Karpas-422 (cell line): ENCODE measurements around the gene SHISA4. TPM values are rescaled to one million over a fixed set of nuclear protein-coding genes. Genes with fewer than 3 reads are reported as not detected.
"Not testable (repeated sequence)": the region's sequence is repeated elsewhere in the genome, so short reads cannot be mapped to it uniquely, and the experiment has no call there.

ENCODE experiments used
- DNase-seq: peaks from one replicate; pipeline ENCODE4 v3.0.0-alpha.2; 2015
- H2AFZ ChIP-seq: fragments of 200-600 bp; sonication (generic); 2 replicates; pipeline ENCODE4 v1.6.1; 2014; ENCODE audit warnings: antibody characterized with exemption, low read length, mixed read lengths
- H3K27ac ChIP-seq: fragments of 200-600 bp; sonication (generic); 2 replicates; pipeline ENCODE4 v1.5.1; 2014; ENCODE audit warnings: mild to moderate bottlenecking, low read length, moderate library complexity
- H3K27me3 ChIP-seq: fragments of 200-600 bp; sonication (generic); 2 replicates; pipeline ENCODE4 v1.6.1; 2014; ENCODE audit warnings: low read length, mixed read lengths
- H3K36me3 ChIP-seq: fragments of 200-600 bp; sonication (generic); 2 replicates; pipeline ENCODE4 v1.6.1; 2014; ENCODE audit warnings: low read length, mixed read lengths; ENCODE audit not compliant: insufficient read depth
- H3K4me1 ChIP-seq: fragments of 200-600 bp; sonication (generic); 2 replicates; pipeline ENCODE4 v1.6.1; 2014; ENCODE audit warnings: mild to moderate bottlenecking, low read length, mixed read lengths
- H3K4me2 ChIP-seq: fragments of 200-600 bp; sonication (generic); 2 replicates; pipeline ENCODE4 v1.6.1; 2014; ENCODE audit warnings: low read length, low read depth, mild to moderate bottlenecking; ENCODE audit not compliant: poor library complexity, severe bottlenecking
- H3K4me3 ChIP-seq: fragments of 200-600 bp; sonication (generic); 2 replicates; pipeline ENCODE4 v1.5.1; 2014; ENCODE audit warnings: mild to moderate bottlenecking, antibody characterized with exemption, low read length, mixed read lengths
- H3K79me2 ChIP-seq: fragments of 200-600 bp; sonication (generic); 2 replicates; pipeline ENCODE4 v1.6.1; 2014; ENCODE audit warnings: mild to moderate bottlenecking, low read length, mixed read lengths
- H3K9ac ChIP-seq: fragments of 200-600 bp; sonication (generic); 2 replicates; pipeline ENCODE4 v1.6.0; 2014; ENCODE audit warnings: low read length
- H3K9me2 ChIP-seq: fragments of 200-600 bp; sonication (generic), shearing (Covaris generic); replicated peaks from 2 replicates; pipeline ENCODE4 v1.6.0; 2014; ENCODE audit warnings: mild to moderate bottlenecking, low read length, moderate library complexity; ENCODE audit not compliant: insufficient read depth
- H3K9me3 ChIP-seq: fragments of 300-700, 200-600 bp; sonication (generic); 2 replicates; pipeline ENCODE4 v1.6.1; 2014; ENCODE audit warnings: low read length, mixed read lengths
- H4K20me1 ChIP-seq: fragments of 200-600 bp; sonication (generic); 2 replicates; pipeline ENCODE4 v1.6.1; 2014; ENCODE audit warnings: mild to moderate bottlenecking, antibody characterized with exemption, low read length, low read depth; ENCODE audit not compliant: insufficient read depth
- total RNA-seq: library from RNA; depleted of rRNA; stranded (reverse); fragments of >200 nt; shearing (Covaris generic); gene quantifications from 2 replicates; pipeline ENCODE4 v1.2.3, GENCODE V29; 2014; ENCODE audit warnings: low replicate concordance

Gene SHISA4
- total RNA-seq, 1 experiment from 2014 or later, result not detected

DNA sequence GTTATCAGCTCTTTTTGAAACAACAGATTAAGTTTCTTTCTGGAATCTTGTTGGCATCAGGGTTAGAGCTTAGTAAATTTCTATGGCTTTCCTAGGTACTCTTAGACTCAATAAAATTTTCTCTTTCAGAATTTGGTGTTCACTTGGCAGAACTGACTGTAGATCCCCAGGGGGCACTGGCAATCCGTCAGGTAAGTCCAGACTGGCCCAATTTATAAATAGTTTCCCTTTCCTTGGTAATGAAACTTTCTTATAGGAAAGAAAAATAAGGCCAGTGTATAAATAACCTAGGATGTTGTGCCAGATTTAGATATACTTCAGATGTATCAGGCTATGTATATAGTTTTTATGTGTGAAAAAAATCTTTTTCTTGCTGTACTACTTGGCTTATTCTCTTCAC is 41.5 kb upstream of the SHISA4 start:
- H3K27ac ChIP-seq, result no peak overlapping the region
- no peak overlapping the region for H3K4me2 ChIP-seq
- H3K27me3 ChIP-seq, result no peaks in the 10 kb centered on the region
- no peaks in the 10 kb centered on the region for H3K9me2 ChIP-seq
- no peak overlapping the region for H3K4me3 ChIP-seq
- peaks cover 49% of the 10 kb centered on the region; the same call in 1 of the 2 replicates for H3K36me3 ChIP-seq
- peaks cover 14% of the 10 kb centered on the region; the same call in 1 of the 2 replicates for H4K20me1 ChIP-seq
- H2AFZ ChIP-seq, result no peak overlapping the region
- peaks cover 25% of the 10 kb centered on the region for H3K4me1 ChIP-seq
- peaks cover 83% of the 10 kb centered on the region for H3K79me2 ChIP-seq
- H3K9me3 ChIP-seq, result no peaks in the 10 kb centered on the region
- no peak for DNase-seq
- no peak overlapping the region for H3K9ac ChIP-seq

DNA sequence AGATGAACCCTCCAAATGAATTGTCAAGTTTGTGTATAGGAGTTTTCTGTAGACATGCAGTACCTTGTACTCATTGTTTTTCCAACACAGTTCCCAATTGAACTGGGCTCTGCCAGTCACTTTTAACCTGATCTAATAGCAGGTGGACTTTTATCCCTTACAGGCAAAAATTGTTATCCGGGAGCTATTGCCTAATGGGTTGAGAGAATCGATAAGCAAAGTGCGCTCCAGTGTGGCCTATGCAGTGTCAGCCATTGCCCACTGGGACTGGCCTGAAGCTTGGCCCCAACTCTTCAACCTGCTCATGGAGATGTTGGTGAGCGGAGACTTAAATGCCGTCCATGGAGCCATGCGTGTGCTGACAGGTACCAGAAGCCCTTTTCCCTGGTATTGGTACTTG is 40.5 kb upstream of the SHISA4 start:
- no peak overlapping the region for H3K4me3 ChIP-seq
- H3K4me1 ChIP-seq, result peaks cover 15% of the 10 kb centered on the region
- H3K9ac ChIP-seq, result no peak overlapping the region
- H3K9me3 ChIP-seq, result no peaks in the 10 kb centered on the region
- H3K27ac ChIP-seq, result no peak overlapping the region
- no peak overlapping the region for H2AFZ ChIP-seq
- H3K9me2 ChIP-seq, result no peaks in the 10 kb centered on the region
- peaks cover 72% of the 10 kb centered on the region for H3K79me2 ChIP-seq
- H3K36me3 ChIP-seq, result peaks cover 53% of the 10 kb centered on the region; the same call in 1 of the 2 replicates
- no peaks in the 10 kb centered on the region for H3K27me3 ChIP-seq
- H3K4me2 ChIP-seq, result no peak overlapping the region
- H4K20me1 ChIP-seq, result peaks cover 4% of the 10 kb centered on the region; the same call in 1 of the 2 replicates
- DNase-seq, result no peak

DNA sequence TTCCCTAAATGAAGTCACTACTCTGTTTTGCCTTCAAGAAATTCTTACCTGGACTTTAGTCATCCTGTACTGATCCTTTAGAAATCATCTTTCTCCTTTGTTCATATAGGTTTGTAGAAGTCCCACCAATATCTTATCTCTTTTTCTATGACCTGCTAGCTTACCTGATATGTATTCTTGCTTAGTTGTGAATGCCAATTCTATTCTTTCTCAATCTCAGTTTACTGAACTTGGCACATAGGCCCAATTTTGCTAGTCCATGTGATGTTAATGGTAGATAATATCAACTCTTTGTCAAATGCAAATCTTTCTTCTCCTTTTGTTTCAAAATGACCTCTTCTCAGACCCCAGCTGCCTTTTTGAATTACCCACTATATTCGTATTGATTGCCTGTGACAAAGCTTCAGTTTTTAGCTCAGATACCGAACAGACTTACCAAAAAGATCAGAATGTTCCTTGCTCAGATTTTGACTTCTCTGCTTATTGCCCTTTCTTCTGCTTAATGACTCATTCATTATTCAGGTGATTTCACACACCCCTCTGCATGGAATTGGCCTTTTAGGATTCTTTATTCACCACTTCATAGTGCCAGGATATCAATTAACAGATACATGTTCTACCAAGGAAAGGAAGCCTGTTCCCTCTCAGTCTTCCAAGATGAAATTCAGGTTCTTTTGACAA is 39.2 kb upstream of the SHISA4 start:
- Histone ChIP-seq H3K79me2 (peaks cover 59% of the 10 kb centered on the region), H4K20me1 (peaks cover 4% of the 10 kb centered on the region; the same call in 1 of the 2 replicates), H3K9ac (no peak overlapping the region), H3K9me3 (no peaks in the 10 kb centered on the region), H3K4me2 (no peak overlapping the region), H3K36me3 (peaks cover 58% of the 10 kb centered on the region; the same call in 1 of the 2 replicates), H3K4me1 (peaks cover 15% of the 10 kb centered on the region), H3K27ac (no peak overlapping the region), H3K27me3 (no peaks in the 10 kb centered on the region), H3K9me2 (no peaks in the 10 kb centered on the region), H3K4me3 (no peak overlapping the region), H2AFZ (no peak overlapping the region)
- DNase-seq, result no peak

DNA sequence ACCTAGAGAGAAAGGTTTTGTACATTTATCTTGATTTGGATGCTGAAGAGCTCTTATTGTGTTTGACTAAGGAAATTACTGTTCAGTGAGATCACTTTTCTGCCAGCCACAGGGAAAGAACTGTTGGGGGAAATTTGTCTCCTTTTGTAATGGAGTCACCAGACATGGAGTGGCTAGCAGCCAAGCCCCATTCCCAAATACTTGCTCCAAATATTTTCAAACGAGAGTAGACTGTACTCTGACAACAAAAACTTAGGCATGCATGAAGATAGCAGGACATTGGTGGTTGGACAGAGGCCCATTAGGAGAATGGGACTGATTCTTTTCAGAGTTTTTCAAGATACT is 38.7 kb upstream of the SHISA4 start:
- peaks cover 4% of the 10 kb centered on the region; the same call in 1 of the 2 replicates for H4K20me1 ChIP-seq
- no peaks in the 10 kb centered on the region for H3K9me2 ChIP-seq
- peaks cover 15% of the 10 kb centered on the region for H3K4me1 ChIP-seq
- H3K4me2 ChIP-seq, result no peak overlapping the region
- no peaks in the 10 kb centered on the region for H3K9me3 ChIP-seq
- H3K36me3 ChIP-seq, result peaks cover 63% of the 10 kb centered on the region; the same call in 1 of the 2 replicates
- no peaks in the 10 kb centered on the region for H3K27me3 ChIP-seq
- DNase-seq, result no peak
- H2AFZ ChIP-seq, result no peak overlapping the region
- H3K79me2 ChIP-seq, result peaks cover 54% of the 10 kb centered on the region
- no peak overlapping the region for H3K27ac ChIP-seq
- H3K9ac ChIP-seq, result no peak overlapping the region
- no peak overlapping the region for H3K4me3 ChIP-seq

DNA sequence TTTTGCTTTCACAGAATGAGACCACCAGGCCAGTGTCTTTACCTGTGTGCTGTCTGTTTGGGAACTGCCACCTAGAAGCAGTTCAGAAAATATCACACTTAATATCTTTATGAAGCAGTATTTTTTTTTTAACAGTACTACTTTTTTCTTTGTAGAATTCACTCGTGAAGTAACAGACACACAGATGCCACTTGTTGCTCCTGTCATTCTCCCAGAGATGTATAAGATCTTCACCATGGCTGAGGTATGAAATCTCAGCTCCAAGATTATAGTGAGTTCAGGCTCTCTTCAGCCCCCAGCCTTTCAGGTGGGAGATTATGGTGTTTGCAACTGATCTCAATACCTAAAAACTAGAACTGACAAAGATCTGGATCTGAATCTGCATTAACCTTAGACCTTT is 36.7 kb upstream of the SHISA4 start:
- H3K9me2 ChIP-seq, result no peaks in the 10 kb centered on the region
- no peak overlapping the region for H3K9ac ChIP-seq
- no peak overlapping the region for H3K27ac ChIP-seq
- H3K27me3 ChIP-seq, result no peaks in the 10 kb centered on the region
- H4K20me1 ChIP-seq, result peaks cover 4% of the 10 kb centered on the region; the same call in 1 of the 2 replicates
- H3K9me3 ChIP-seq, result no peaks in the 10 kb centered on the region
- no peak for DNase-seq
- no peak overlapping the region for H2AFZ ChIP-seq
- H3K4me1 ChIP-seq, result peaks cover 15% of the 10 kb centered on the region
- H3K4me3 ChIP-seq, result no peak overlapping the region
- no peak overlapping the region for H3K4me2 ChIP-seq
- H3K36me3 ChIP-seq, result peaks cover 82% of the 10 kb centered on the region; the same call in 1 of the 2 replicates
- peaks cover 35% of the 10 kb centered on the region for H3K79me2 ChIP-seq

DNA sequence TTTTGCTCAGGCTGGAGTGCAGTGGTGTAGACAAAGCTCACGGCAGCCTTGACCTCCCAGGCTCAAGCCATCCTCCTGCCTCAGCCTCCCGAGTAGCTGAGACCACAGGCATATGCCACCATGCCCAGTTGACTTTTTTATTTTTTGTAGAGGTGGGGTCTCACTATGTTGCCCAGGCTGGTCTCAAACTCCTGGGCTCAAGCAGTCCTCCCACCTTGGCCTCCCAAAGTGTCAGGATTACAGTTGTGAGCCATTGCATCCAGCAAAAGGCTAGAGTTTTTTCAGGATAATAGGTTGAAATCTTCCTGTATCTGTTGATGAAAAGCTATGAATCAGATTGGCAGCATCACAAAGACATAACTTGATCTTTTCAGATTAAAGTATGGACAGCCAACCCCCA is 32.0 kb upstream of the SHISA4 start:
- H3K4me1 ChIP-seq, H3K4me3 ChIP-seq, H3K9ac ChIP-seq, H3K4me2 ChIP-seq, H3K27me3 ChIP-seq, H2AFZ ChIP-seq, DNase-seq, H3K79me2 ChIP-seq, H4K20me1 ChIP-seq, H3K27ac ChIP-seq, H3K9me2 ChIP-seq, H3K9me3 ChIP-seq: not testable (repeated sequence)
- peaks cover 64% of the 10 kb centered on the region for H3K36me3 ChIP-seq

DNA sequence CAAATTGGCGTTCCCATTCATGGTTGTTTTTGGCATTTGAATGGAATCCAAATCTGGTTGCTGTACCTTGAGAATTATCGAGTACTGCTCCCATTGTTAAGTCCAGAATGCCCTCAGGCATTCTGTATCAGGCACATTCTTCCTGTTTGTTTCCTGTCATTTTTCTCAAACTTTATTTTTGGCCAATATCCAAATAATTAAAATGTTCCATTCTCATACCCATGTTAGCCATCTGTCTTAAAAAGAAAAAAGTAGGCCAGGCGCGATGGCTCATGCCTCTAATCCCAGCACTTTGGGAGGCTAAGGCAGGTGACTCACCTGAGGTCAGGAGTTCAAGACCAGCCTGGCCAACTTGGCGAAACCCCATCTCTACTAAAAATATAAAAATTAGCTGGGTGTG is 29.3 kb upstream of the SHISA4 start:
- Histone ChIP-seq H4K20me1 (peaks cover 4% of the 10 kb centered on the region; the same call in 1 of the 2 replicates), H3K27ac (no peak overlapping the region), H2AFZ (no peak overlapping the region), H3K79me2 (peaks cover 7% of the 10 kb centered on the region; the same call in 1 of the 2 replicates), H3K9ac (no peak overlapping the region), H3K27me3 (no peaks in the 10 kb centered on the region), H3K9me2 (no peaks in the 10 kb centered on the region), H3K4me2 (no peak overlapping the region), H3K4me1 (no peaks in the 10 kb centered on the region), H3K36me3 (peaks cover 59% of the 10 kb centered on the region), H3K4me3 (no peak overlapping the region), H3K9me3 (no peaks in the 10 kb centered on the region)
- no peak for DNase-seq

DNA sequence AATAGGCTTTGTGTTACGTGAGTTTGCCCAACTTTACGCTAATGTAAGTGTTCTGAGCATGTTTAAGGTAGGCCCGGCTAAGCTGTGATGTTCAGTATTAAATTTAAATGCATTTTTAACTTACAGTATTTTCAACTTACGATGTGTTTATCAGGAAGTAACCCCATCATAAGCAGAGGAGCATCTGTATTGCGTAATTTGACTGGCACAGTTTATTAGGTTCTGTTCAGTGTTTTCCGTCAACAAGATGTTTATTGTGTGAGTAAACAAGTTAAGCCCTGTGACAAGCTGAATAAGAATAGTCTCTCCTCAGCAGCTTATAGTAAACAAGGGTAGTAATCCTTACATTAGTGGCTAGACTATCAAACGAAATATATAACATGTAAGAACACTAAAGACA is 27.2 kb upstream of the SHISA4 start:
- Histone ChIP-seq H3K36me3 (peaks cover 50% of the 10 kb centered on the region), H3K27me3 (no peaks in the 10 kb centered on the region), H3K79me2 (peaks cover 7% of the 10 kb centered on the region; the same call in 1 of the 2 replicates), H4K20me1 (peaks cover 4% of the 10 kb centered on the region; the same call in 1 of the 2 replicates), H3K27ac (no peak overlapping the region), H3K4me2 (no peak overlapping the region), H3K9me2 (no peaks in the 10 kb centered on the region), H3K4me3 (no peak overlapping the region), H3K4me1 (no peaks in the 10 kb centered on the region), H3K9me3 (no peaks in the 10 kb centered on the region), H3K9ac (no peak overlapping the region), H2AFZ (no peak overlapping the region)
- DNase-seq, result no peak
